ENCODE data around the gene PRKCH.

The PRKCH gene

DNA sequence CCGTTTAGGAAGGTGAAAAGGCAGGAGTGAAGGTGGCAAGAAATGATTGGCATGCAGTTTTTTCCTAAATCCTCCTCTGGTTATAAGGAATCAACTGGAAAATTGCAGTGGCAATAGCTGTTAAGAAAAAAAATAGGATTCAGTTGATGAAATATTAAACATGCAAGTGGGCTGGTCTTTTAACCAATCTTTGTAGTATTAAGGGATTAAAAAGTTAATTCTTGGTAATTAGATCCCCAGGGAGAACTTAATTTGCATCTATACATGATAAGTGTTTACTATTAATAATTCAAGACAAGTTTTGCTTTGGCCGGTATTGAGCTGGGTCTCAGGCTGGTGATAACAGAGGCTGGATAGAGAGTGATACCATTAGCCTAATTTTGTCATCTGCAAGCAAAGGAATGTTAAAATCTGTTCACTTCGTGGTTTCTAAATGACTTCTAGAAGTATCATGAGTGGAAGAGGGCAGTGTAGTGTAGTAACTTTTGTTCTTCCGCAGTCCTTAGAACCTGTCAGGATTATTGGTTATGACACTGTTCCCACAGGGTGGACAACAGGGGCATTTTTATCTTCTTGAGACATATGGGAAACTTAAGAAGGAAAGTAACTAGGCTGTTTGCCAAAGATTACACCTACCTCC is 118.5 kb downstream of the PRKCH start:
- no peaks in the 10 kb centered on the region for H3K9me3 ChIP-seq (ENCODE audit: insufficient read depth, low read depth, low read length)
- WGBS = 84% methylated on average over 4 of the region's 4 CpGs
- H3K4me3 ChIP-seq (ENCODE audit: low read length) = no peak overlapping the region
- no peak overlapping the region for H3K9ac ChIP-seq (ENCODE audit: low read depth, low read length)
- no peaks in the 10 kb centered on the region for H3K27me3 ChIP-seq (ENCODE audit: insufficient read depth, low read length)
- H3K27ac ChIP-seq (ENCODE audit: low read depth, low read length) = peak overlapping the region; percentile 38; the same call in 1 of the 2 replicates
- peaks cover 19% of the 10 kb centered on the region for H3K4me1 ChIP-seq (ENCODE audit: insufficient read depth, low read length)
- H3K36me3 ChIP-seq (ENCODE audit: insufficient read depth, low read length) = no peaks in the 10 kb centered on the region

GRCh38 chr14:61443481-61443880 is 122.1 kb downstream of the PRKCH start:
- Histone ChIP-seq H3K4me3 (ENCODE audit: low read length) (no peak overlapping the region), H3K4me1 (ENCODE audit: insufficient read depth, low read length) (peaks cover 13% of the 10 kb centered on the region), H3K9ac (ENCODE audit: low read depth, low read length) (no peak overlapping the region), H3K27me3 (ENCODE audit: insufficient read depth, low read length) (no peaks in the 10 kb centered on the region), H3K9me3 (ENCODE audit: insufficient read depth, low read depth, low read length) (no peaks in the 10 kb centered on the region), H3K27ac (ENCODE audit: low read depth, low read length) (no peak overlapping the region), H3K36me3 (ENCODE audit: insufficient read depth, low read length) (no peaks in the 10 kb centered on the region)
- WGBS = 100% methylated on average over 3 of the region's 3 CpGs

DNA sequence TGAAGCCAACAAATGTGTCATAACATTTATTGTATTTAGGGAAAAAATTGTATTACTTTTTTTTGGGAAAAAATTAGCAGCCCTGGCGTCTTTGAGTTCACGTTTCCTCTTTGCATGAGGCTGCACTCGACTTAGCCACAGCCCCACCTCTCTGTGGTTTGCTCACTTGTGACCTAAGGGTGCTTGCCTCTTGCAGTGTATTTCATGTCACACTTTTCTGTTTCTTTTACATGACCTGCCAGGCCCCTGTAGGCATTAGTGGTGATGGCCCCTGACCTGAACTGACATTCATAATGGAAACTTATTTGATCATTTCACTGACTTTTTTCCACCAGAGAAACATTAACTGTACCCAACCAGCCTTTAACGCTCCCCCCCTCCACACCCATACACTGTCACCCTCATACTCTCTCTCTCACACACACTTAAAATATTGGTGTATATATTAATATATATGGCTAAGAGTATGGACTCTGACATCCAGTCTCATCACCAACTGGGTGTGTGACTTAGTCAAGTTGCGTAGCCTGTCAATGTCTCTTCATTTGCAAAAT is 122.9 kb downstream of the PRKCH start:
- WGBS = 88% methylated on average over 5 of the region's 5 CpGs
- Histone ChIP-seq H3K4me3 (ENCODE audit: low read length) (no peak overlapping the region), H3K27ac (ENCODE audit: low read depth, low read length) (no peak overlapping the region), H3K4me1 (ENCODE audit: insufficient read depth, low read length) (peaks cover 5% of the 10 kb centered on the region), H3K9ac (ENCODE audit: low read depth, low read length) (no peak overlapping the region), H3K27me3 (ENCODE audit: insufficient read depth, low read length) (no peaks in the 10 kb centered on the region), H3K9me3 (ENCODE audit: insufficient read depth, low read depth, low read length) (no peaks in the 10 kb centered on the region), H3K36me3 (ENCODE audit: insufficient read depth, low read length) (no peaks in the 10 kb centered on the region)

DNA sequence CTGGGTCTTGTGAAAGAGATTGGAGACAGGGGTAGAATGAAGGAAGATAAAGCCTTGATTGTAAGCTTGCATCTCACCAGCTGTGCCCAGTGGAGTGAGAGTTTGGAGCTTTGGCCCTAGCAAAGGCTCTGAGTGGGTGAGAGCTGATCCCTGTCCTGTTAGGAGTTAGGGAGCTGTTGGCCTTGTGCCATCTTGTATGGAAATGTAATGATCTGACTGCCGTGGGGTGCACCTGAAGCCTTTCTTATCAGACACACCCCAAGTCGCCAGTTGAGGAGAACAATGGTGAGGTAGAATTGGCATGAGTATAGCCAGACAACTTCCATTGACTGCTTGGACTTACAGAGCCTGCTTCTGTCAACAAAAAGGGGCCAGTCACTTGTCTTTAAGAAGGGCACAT is 130.1 kb downstream of the PRKCH start:
- no peak overlapping the region for H3K4me3 ChIP-seq (ENCODE audit: low read length)
- no peak overlapping the region for H3K27ac ChIP-seq (ENCODE audit: low read depth, low read length)
- no peaks in the 10 kb centered on the region for H3K27me3 ChIP-seq (ENCODE audit: insufficient read depth, low read length)
- 84% methylated on average over 2 of the region's 2 CpGs for whole genome bisulfite sequencing
- no peaks in the 10 kb centered on the region for H3K9me3 ChIP-seq (ENCODE audit: insufficient read depth, low read depth, low read length)
- no peaks in the 10 kb centered on the region for H3K36me3 ChIP-seq (ENCODE audit: insufficient read depth, low read length)
- no peak overlapping the region for H3K9ac ChIP-seq (ENCODE audit: low read depth, low read length)
- no peaks in the 10 kb centered on the region; the same call in 1 of the 2 replicates for H3K4me1 ChIP-seq (ENCODE audit: insufficient read depth, low read length)

GRCh38 chr14:61451891-61452400 is 130.6 kb downstream of the PRKCH start:
- Histone ChIP-seq H3K9me3 (ENCODE audit: insufficient read depth, low read depth, low read length) (no peaks in the 10 kb centered on the region), H3K36me3 (ENCODE audit: insufficient read depth, low read length) (no peaks in the 10 kb centered on the region), H3K27me3 (ENCODE audit: insufficient read depth, low read length) (no peaks in the 10 kb centered on the region), H3K4me3 (ENCODE audit: low read length) (no peak overlapping the region), H3K27ac (ENCODE audit: low read depth, low read length) (no peak overlapping the region), H3K4me1 (ENCODE audit: insufficient read depth, low read length) (no peaks in the 10 kb centered on the region; the same call in 1 of the 2 replicates), H3K9ac (ENCODE audit: low read depth, low read length) (no peak overlapping the region)
- 95% methylated on average over 6 of the region's 6 CpGs for WGBS

GRCh38 chr14:61452452-61452851 is 131.1 kb downstream of the PRKCH start:
- Histone ChIP-seq H3K9ac (ENCODE audit: low read depth, low read length) (no peak overlapping the region), H3K4me1 (ENCODE audit: insufficient read depth, low read length) (no peaks in the 10 kb centered on the region; the same call in 1 of the 2 replicates), H3K27ac (ENCODE audit: low read depth, low read length) (no peak overlapping the region), H3K36me3 (ENCODE audit: insufficient read depth, low read length) (no peaks in the 10 kb centered on the region), H3K4me3 (ENCODE audit: low read length) (no peak overlapping the region), H3K9me3 (ENCODE audit: insufficient read depth, low read depth, low read length) (no peaks in the 10 kb centered on the region), H3K27me3 (ENCODE audit: insufficient read depth, low read length) (no peaks in the 10 kb centered on the region)
- 89% methylated on average over 3 of the region's 3 CpGs for WGBS

DNA sequence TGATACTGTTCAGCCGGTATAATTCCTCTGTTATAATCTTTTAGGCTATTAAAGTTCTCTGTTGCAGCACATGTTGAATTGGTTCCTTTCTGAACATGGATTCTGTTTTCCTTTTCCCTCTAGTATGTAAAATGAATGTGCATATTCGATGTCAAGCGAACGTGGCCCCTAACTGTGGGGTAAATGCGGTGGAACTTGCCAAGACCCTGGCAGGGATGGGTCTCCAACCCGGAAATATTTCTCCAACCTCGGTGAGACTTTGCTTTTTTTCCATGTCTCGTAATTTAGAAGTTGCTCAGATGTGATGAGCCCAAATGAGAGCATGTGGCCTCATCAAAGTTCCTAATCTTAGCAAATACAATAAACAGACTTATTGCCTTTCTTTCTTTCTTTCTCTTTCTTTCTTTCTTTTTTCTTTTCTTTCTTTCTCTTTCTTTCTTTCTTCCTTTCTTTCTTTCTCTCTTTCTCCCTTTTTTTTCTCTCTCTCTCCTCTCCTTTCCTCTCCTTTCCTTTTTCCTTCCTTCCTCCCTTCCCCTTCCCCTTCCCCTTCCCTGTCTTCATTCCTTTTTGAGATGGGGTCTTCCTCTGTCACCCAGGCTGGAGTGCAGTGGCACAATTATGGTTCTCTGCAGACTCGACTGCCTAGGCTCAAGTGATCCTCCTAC is 131.9 kb downstream of the PRKCH start:
- no peaks in the 10 kb centered on the region; the same call in 1 of the 2 replicates for H3K4me1 ChIP-seq (ENCODE audit: insufficient read depth, low read length)
- no peaks in the 10 kb centered on the region for H3K36me3 ChIP-seq (ENCODE audit: insufficient read depth, low read length)
- H3K9me3 ChIP-seq (ENCODE audit: insufficient read depth, low read depth, low read length) = no peaks in the 10 kb centered on the region
- H3K27me3 ChIP-seq (ENCODE audit: insufficient read depth, low read length) = no peaks in the 10 kb centered on the region
- no peak overlapping the region for H3K4me3 ChIP-seq (ENCODE audit: low read length)
- no peak overlapping the region for H3K9ac ChIP-seq (ENCODE audit: low read depth, low read length)
- 90% methylated on average over 9 of the region's 9 CpGs for WGBS
- no peak overlapping the region for H3K27ac ChIP-seq (ENCODE audit: low read depth, low read length)

DNA sequence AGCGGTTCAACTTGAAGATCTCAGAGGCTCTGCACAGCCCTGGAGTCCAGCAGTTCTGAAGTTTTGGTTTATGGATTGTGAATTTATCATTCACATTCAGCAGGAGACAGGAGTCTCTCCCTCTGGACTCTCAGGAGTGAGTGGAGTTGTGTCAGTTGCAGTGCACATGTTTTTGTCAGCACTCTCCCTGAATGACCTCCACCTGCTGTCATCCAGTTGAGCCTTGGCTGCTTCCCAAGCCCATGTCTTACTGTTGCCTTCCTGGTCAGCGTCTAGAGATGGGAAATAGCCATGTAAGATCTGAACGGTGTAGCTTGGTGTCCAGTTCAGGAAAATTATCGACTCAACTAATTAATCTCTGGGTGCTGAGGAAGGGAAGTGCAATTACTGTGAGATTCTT is 133.2 kb downstream of the PRKCH start:
- H3K9ac ChIP-seq (ENCODE audit: low read depth, low read length) = no peak overlapping the region
- no peaks in the 10 kb centered on the region for H3K36me3 ChIP-seq (ENCODE audit: insufficient read depth, low read length)
- no peaks in the 10 kb centered on the region for H3K27me3 ChIP-seq (ENCODE audit: insufficient read depth, low read length)
- no peak overlapping the region for H3K4me3 ChIP-seq (ENCODE audit: low read length)
- 91% methylated on average over 4 of the region's 4 CpGs for WGBS
- H3K4me1 ChIP-seq (ENCODE audit: insufficient read depth, low read length) = no peaks in the 10 kb centered on the region; the same call in 1 of the 2 replicates
- no peak overlapping the region for H3K27ac ChIP-seq (ENCODE audit: low read depth, low read length)
- H3K9me3 ChIP-seq (ENCODE audit: insufficient read depth, low read depth, low read length) = no peaks in the 10 kb centered on the region

GRCh38 chr14:61455351-61455750 is 134.0 kb downstream of the PRKCH start:
- Histone ChIP-seq H3K27ac (ENCODE audit: low read depth, low read length) (no peak overlapping the region), H3K9ac (ENCODE audit: low read depth, low read length) (no peak overlapping the region), H3K9me3 (ENCODE audit: insufficient read depth, low read depth, low read length) (no peaks in the 10 kb centered on the region), H3K36me3 (ENCODE audit: insufficient read depth, low read length) (no peaks in the 10 kb centered on the region), H3K4me1 (ENCODE audit: insufficient read depth, low read length) (no peaks in the 10 kb centered on the region; the same call in 1 of the 2 replicates), H3K27me3 (ENCODE audit: insufficient read depth, low read length) (no peaks in the 10 kb centered on the region), H3K4me3 (ENCODE audit: low read length) (no peak overlapping the region)
- WGBS = 94% methylated on average over 5 of the region's 6 CpGs

DNA sequence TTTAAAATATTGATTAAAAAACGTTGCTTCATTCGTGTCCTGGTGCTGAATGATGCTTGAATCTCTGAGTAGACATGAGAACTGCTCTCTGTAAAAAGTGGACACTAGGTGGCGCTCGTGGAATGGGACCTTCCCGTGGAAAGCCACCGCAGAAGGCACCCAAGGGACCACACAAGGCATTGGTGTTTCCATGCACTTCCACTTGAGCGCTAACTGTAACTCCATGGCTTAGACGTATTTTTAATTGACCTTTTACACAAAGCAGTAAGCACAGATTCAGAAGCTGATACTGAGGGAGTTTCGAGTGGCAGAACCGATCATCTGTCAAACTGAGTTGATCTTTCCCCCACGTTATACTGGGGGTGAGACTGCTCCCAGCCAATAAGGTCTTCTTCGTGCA is 135.3 kb downstream of the PRKCH start:
- Histone ChIP-seq H3K36me3 (ENCODE audit: insufficient read depth, low read length) (no peaks in the 10 kb centered on the region), H3K9me3 (ENCODE audit: insufficient read depth, low read depth, low read length) (no peaks in the 10 kb centered on the region), H3K27ac (ENCODE audit: low read depth, low read length) (no peak overlapping the region), H3K27me3 (ENCODE audit: insufficient read depth, low read length) (no peaks in the 10 kb centered on the region), H3K4me1 (ENCODE audit: insufficient read depth, low read length) (no peaks in the 10 kb centered on the region; the same call in 1 of the 2 replicates), H3K9ac (ENCODE audit: low read depth, low read length) (no peak overlapping the region), H3K4me3 (ENCODE audit: low read length) (no peak overlapping the region)
- WGBS = 43% methylated on average over 12 of the region's 12 CpGs

DNA sequence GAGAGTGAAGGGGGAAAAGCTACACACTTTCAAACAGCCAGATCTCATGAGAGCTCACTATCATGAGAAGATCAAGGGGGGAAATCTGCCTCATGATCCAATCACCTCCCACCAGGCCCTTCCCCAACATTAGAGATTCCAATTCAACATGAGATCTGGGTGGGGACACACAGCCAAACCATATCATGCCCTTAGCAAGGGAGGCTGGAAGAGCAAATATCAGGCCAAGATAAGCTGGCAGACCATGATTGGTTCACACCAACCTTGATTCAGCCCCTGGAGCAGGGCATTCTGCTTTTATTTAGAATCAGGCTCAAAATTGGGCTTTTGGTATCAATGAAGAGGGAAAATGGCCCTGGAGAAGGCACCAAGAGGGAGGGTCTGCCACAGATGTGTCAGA is 137.4 kb downstream of the PRKCH start:
- H3K27ac ChIP-seq (ENCODE audit: low read depth, low read length) = no peak overlapping the region

More for the DNA sequence above, 137.4 kb downstream of the PRKCH start:
- Histone ChIP-seq H3K4me1 (ENCODE audit: insufficient read depth, low read length) (peaks cover 8% of the 10 kb centered on the region; the same call in 1 of the 2 replicates), H3K9me3 (ENCODE audit: insufficient read depth, low read depth, low read length) (no peaks in the 10 kb centered on the region), H3K9ac (ENCODE audit: low read depth, low read length) (no peak overlapping the region), H3K27me3 (ENCODE audit: insufficient read depth, low read length) (no peaks in the 10 kb centered on the region), H3K4me3 (ENCODE audit: low read length) (no peak overlapping the region), H3K36me3 (ENCODE audit: insufficient read depth, low read length) (no peaks in the 10 kb centered on the region)
